ENCODE results near the gene NCOR1.

Gene NCOR1

GRCh38 chr17:16025202-16025601 lies 190.1 kb downstream of the NCOR1 start:
- no peak for DNase-seq

GRCh38 chr17:16023881-16024280 lies 191.5 kb downstream of the NCOR1 start:
- DNase-seq = no peak

GRCh38 chr17:16019347-16019746 lies 196.0 kb downstream of the NCOR1 start:
- no peak for DNase-seq

GRCh38 chr17:16013943-16014407 lies 201.4 kb downstream of the NCOR1 start:
- DNase-seq = no peak

GRCh38 chr17:16007439-16007838 lies 207.9 kb downstream of the NCOR1 start:
- no peak for DNase-seq

- no peak for DNase-seq
Observed at GRCh38 chr17:16005636-16006035, 209.7 kb downstream of the NCOR1 start.

- DNase-seq = no peak
Observed at GRCh38 chr17:16003841-16004240, 211.5 kb downstream of the NCOR1 start.

- DNase-seq = no peak
Observed at GRCh38 chr17:16002708-16003260, 212.6 kb downstream of the NCOR1 start.

GRCh38 chr17:16001226-16001897 lies 214.0 kb downstream of the NCOR1 start:
- no peak for DNase-seq

GRCh38 chr17:15999974-16000827 lies 215.1 kb downstream of the NCOR1 start:
- peak in 1 of 2 donors; percentile 25 for DNase-seq

- peak; percentile 92 to 93 for DNase-seq
Observed at GRCh38 chr17:15999141-15999973, 216.0 kb downstream of the NCOR1 start, which contains the start of the genes TTC19 and ZSWIM7. TTC19 (plus strand) TSS chr17:15999824; CDS start chr17:15999849, 25 bp downstream. ZSWIM7 (minus strand) TSS chr17:15999704; CDS start chr17:15999594, 110 bp downstream.

GRCh38 chr17:15998031-15998562 lies 217.2 kb downstream of the NCOR1 start:
- no peak for DNase-seq

- no peak for DNase-seq
Observed at GRCh38 chr17:15996322-15996721, 219.0 kb downstream of the NCOR1 start.

GRCh38 chr17:15981646-15982580 lies 233.4 kb downstream of the NCOR1 start:
- no peak for DNase-seq

GRCh38 chr17:15981208-15981607 lies 234.1 kb downstream of the NCOR1 start:
- no peak for DNase-seq
